T-helper 1 cell treated with Interleukin-12 subunit alpha and Interleukin-12 subunit beta and Interleukin-4 antibody, amounts not matched to agents 30 ng/mL and 1 ng/mL, for 36 hours (primary cell): ENCODE data around the gene CYBA. TPM values are rescaled to one million over a fixed set of nuclear protein-coding genes. Genes with fewer than 3 reads are reported as not detected.

Experiments used
- intact Hi-C: fragments of 100-400 bp; cut with micrococcal nuclease; formaldehyde crosslinking; loops from one replicate; pipeline ENCODE4 v1.15.1; 2024
- total RNA-seq: library from RNA; stranded (reverse); gene quantifications from 2 replicates; pipeline ENCODE4 v1.2.3, GENCODE V29; 2022

The CYBA gene
- total RNA-seq, 1 donor from 2014 or later, result 567 TPM

DNA sequence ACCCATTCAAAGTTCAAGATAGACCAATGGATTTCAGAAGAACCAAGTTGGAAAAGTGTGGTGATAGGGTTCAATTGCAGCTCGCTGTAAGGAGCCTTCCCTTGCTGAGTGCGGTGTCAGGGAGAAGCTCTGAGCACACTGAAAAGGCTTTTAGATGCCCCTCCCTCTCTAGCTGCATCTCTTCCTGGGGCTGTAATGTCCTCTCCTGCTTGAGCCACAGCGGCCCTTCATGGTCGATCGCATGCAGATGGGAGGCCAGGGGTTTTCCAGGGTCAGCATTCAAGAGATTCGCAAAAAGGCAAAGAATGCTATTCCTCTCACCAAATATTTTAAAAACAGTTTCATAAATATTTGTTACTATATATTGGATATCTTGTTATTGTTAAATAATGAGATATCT lies 56.9 kb downstream of the CYBA start:
- intact Hi-C loops, result no loop called here

GRCh38 chr16:88593489-88593888 lies 57.4 kb downstream of the CYBA start:
- intact Hi-C loops, result no loop called here

Other genes with a start within 250 kb of the CYBA start
- gene ZFPM1, start 197.8 kb downstream of the CYBA start, total RNA-seq, result 11.6 and 14.0 TPM in 2 replicates
- 92.9 and 99.6 TPM in 2 replicates for gene ZC3H18, start 80.7 kb downstream of the CYBA start, total RNA-seq
- gene IL17C, start 12.5 kb downstream of the CYBA start, total RNA-seq, result not detected in 2 replicates
- 86.1 and 87.5 TPM in 2 replicates for gene MVD, start 12.0 kb upstream of the CYBA start, total RNA-seq
- 11.7 and 12.1 TPM in 2 replicates for gene SNAI3, start 35.5 kb upstream of the CYBA start, total RNA-seq
- 132 and 139 TPM in 2 replicates for gene RNF166, start 55.4 kb upstream of the CYBA start, total RNA-seq
- gene CTU2, start 55.5 kb upstream of the CYBA start, total RNA-seq, result 33.3 and 34.5 TPM in 2 replicates
- 230 and 240 TPM in 2 replicates for gene PIEZO1, start 134.2 kb upstream of the CYBA start, total RNA-seq
- gene CDT1, start 152.7 kb upstream of the CYBA start, total RNA-seq, result 69.6 and 78.9 TPM in 2 replicates
- gene APRT, start 160.9 kb upstream of the CYBA start, total RNA-seq, result 164 TPM in 2 replicates
- gene GALNS, start 205.9 kb upstream of the CYBA start, total RNA-seq, result 42.0 and 42.2 TPM in 2 replicates
- gene TRAPPC2L, start 206.1 kb upstream of the CYBA start, total RNA-seq, result 50.0 and 63.3 TPM in 2 replicates
- not detected in 2 replicates for gene PABPN1L, start 215.6 kb upstream of the CYBA start, total RNA-seq